SK-N-MC (cell line): ENCODE data around the gene MAD2L1BP.
"Not testable (repeated sequence)": the region's sequence is repeated elsewhere in the genome, so short reads cannot be mapped to it uniquely, and the experiment has no call there.

Source experiments
- DNase-seq: peaks from one replicate; pipeline ENCODE4 v3.0.0-alpha.2; 2011; ENCODE audit warnings: low read depth, low spot score
- H3K27ac ChIP-seq: fragments of 200-600 bp; sonication (generic); 2 replicates; pipeline ENCODE4 v1.5.1; 2016; ENCODE audit warnings: mixed run types
- H3K36me3 ChIP-seq: fragments of 200-600 bp; sonication (generic); 2 replicates; pipeline ENCODE4 v1.6.1; 2017; ENCODE audit warnings: antibody characterized with exemption, low read length, mixed read lengths; ENCODE audit not compliant: insufficient read depth
- H3K4me3 ChIP-seq: fragments of 200-600 bp; sonication (generic); 2 replicates; pipeline ENCODE4 v1.5.1; 2016
- H3K9ac ChIP-seq: fragments of 200-600 bp; sonication (generic); 2 replicates; pipeline ENCODE4 v1.8.0; 2017; ENCODE audit warnings: mixed run types, mixed read lengths; ENCODE audit not compliant: insufficient read length
- H3K9me3 ChIP-seq: fragments of 200-600 bp; sonication (generic); 2 replicates; pipeline ENCODE4 v1.6.1; 2017; ENCODE audit warnings: low read depth, mild to moderate bottlenecking, antibody characterized with exemption, low read length, moderate library complexity, mixed read lengths
- EZH2 ChIP-seq: fragments of 200-600 bp; sonication (generic); IDR thresholded peaks from one replicate; pipeline ENCODE4 v1.6.1; 2017; ENCODE audit warnings: antibody characterized with exemption
- FOXP2 ChIP-seq: optimal IDR thresholded peaks from 2 replicates; pipeline ENCODE3; 2011; ENCODE audit warnings: mild to moderate bottlenecking, moderate library complexity; ENCODE audit not compliant: insufficient read depth; ENCODE audit errors: extremely low read length, control extremely low read depth
- POLR2AphosphoS5 ChIP-seq: IDR thresholded peaks from 2 replicates; pipeline ENCODE4 v1.6.1; 2012; ENCODE audit warnings: mild to moderate bottlenecking, low read depth, low read length, borderline replicate concordance

MAD2L1BP gene

GRCh38 chr6:43629505-43630300 lies 5.9 kb upstream of the MAD2L1BP start:
- Histone ChIP-seq H3K27ac (peak overlapping the region; percentile 95), H3K9ac (peak overlapping the region; percentile 90), H3K36me3 (peaks cover 16% of the 10 kb centered on the region), H3K4me3 (peak overlapping the region; percentile 82), H3K9me3 (no peaks in the 10 kb centered on the region)
- TF ChIP-seq POLR2AphosphoS5 (peak; percentile 97), EZH2 (no peak), FOXP2 (peak; percentile 32)
- peak; percentile 95 for DNase-seq

DNA sequence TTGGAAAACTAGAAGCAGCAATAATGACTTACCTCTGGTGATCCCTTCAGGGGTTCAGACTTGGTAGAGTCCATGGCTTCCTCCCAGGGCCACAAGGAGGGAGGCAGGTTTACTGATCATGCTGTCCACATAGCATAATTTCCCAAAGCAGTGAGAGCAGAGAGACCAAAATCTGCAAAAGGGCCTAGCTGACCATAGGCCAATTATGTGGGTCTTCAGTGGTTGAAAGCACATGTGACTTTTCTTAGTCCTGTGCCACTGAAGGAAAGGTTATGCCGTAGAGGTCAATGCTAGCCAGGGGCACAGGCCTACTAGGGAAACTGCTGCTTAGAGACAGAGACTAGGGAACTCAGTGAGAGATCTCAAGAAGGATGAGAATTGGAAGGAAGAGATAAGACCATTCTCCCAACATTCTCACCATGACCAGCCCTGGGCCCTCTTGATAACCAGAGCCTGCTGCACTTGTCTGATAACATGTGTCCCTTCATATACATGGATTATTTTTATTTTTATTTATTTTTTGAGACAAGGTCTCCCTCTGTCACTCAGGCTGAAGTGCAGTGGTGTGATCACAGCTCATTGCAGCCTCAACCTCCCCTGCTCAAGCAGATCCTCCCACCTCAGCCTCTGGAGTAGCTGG lies 4.5 kb upstream of the MAD2L1BP start:
- TF ChIP-seq POLR2AphosphoS5 (no peak), EZH2 (no peak), FOXP2 (no peak)
- no peak overlapping the region for H3K9ac ChIP-seq
- H3K27ac ChIP-seq, result peak overlapping the region; percentile 80
- no peak overlapping the region for H3K4me3 ChIP-seq
- peaks cover 2% of the 10 kb centered on the region; the same call in 1 of the 2 replicates for H3K36me3 ChIP-seq
- no peak for DNase-seq
- H3K9me3 ChIP-seq, result no peaks in the 10 kb centered on the region

DNA sequence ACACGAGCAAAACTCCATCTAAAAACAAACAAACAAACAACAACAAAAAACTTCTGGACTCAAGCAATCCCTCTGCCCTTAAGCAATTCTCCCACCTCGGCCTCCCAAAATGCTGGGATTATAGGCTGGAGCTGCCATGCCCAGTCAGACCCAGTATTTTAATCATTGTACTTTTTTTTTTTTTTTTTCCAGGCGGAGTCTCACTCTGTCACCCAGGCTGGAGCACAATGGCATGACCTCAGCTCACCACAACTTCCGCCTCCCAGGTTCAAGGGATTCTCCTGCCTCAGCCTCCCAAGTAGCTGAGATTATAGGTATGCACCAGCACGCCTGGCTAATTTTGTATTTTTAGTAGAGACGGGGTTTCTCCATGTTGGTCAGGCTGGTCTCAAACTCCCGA lies 2.6 kb upstream of the MAD2L1BP start:
- peaks cover 10% of the 10 kb centered on the region; the same call in 1 of the 2 replicates for H3K36me3 ChIP-seq
- H3K9ac ChIP-seq, H3K9me3 ChIP-seq, DNase-seq, H3K27ac ChIP-seq, H3K4me3 ChIP-seq: not testable (repeated sequence)

- no peak for DNase-seq
- no peak overlapping the region for H3K4me3 ChIP-seq
- H3K9ac ChIP-seq, result peak overlapping the region; percentile 92
Observed at GRCh38 chr6:43634702-43635303, 837 bp upstream of the MAD2L1BP start.

DNA sequence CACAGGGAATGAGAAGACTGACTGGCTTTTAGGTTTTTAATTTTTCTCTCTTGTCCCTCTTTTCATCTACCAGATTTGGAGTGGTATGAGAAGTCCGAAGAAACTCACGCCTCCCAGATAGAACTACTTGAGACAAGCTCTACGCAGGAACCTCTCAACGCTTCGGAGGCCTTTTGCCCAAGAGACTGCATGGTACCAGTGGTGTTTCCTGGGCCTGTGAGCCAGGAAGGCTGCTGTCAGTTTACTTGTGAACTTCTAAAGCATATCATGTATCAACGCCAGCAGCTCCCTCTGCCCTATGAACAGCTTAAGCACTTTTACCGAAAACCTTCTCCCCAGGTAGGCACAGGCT lies 644 bp downstream of the MAD2L1BP start:
- Histone ChIP-seq H3K36me3 (peaks cover 40% of the 10 kb centered on the region), H3K9me3 (no peaks in the 10 kb centered on the region), H3K4me3 (peak overlapping the region; percentile 88), H3K27ac (peak overlapping the region; percentile 67; the same call in 1 of the 2 replicates), H3K9ac (peak overlapping the region; percentile 92)
- DNase-seq, result no peak
- no peak for TF ChIP-seq EZH2
- no peak for TF ChIP-seq POLR2AphosphoS5
- TF ChIP-seq FOXP2, result no peak

More at GRCh38 chr6:43634702-43635303, 837 bp upstream of the MAD2L1BP start:
- H3K9me3 ChIP-seq, result no peaks in the 10 kb centered on the region
- peaks cover 27% of the 10 kb centered on the region for H3K36me3 ChIP-seq
- H3K27ac ChIP-seq, result peak overlapping the region; percentile 81
- TF ChIP-seq EZH2, result no peak
- no peak for TF ChIP-seq POLR2AphosphoS5
- no peak for TF ChIP-seq FOXP2

DNA sequence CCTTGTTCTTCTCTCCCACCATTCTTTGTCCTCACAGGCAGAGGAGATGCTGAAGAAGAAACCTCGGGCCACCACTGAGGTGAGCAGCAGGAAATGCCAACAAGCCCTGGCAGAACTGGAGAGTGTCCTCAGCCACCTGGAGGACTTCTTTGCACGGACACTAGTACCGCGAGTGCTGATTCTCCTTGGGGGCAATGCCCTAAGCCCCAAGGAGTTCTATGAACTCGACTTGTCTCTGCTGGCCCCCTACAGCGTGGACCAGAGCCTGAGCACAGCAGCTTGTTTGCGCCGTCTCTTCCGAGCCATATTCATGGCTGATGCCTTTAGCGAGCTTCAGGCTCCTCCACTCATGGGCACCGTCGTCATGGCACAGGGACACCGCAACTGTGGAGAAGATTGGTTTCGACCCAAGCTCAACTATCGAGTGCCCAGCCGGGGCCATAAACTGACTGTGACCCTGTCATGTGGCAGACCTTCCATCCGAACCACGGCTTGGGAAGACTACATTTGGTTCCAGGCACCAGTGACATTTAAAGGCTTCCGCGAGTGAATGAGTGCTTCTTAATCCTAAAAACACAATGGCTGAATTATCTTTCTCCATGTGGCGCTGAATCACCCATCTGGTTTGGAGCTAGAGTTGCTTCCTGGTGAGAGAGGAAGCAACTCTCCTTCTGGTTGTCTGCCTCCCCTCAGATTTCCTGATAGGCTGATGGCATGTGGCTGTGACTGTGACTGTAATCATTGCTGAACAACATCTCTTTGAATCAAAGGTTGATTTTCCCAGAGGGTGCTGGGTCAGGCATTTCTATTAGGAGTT lies 4.6 kb downstream of the MAD2L1BP start:
- peaks cover 51% of the 10 kb centered on the region for H3K36me3 ChIP-seq
- H3K4me3 ChIP-seq, result no peak overlapping the region
- peak overlapping the region; percentile 42 for H3K9ac ChIP-seq
- no peaks in the 10 kb centered on the region for H3K9me3 ChIP-seq
- H3K27ac ChIP-seq, result no peak overlapping the region; the same call in 1 of the 2 replicates
- TF ChIP-seq FOXP2, result no peak
- no peak for TF ChIP-seq EZH2
- no peak for DNase-seq

GRCh38 chr6:43644940-43645612 lies 9.4 kb downstream of the MAD2L1BP start, which contains the start of gene RSPH9:
Gene RSPH9 (plus strand): TSS chr6:43645036. CDS start chr6:43645099, 63 bp downstream.
- Histone ChIP-seq H3K4me3 (no peak within 1 kb of the TSS), H3K9me3 (no peaks in the 10 kb centered on the region), H3K36me3 (peaks cover 22% of the 10 kb centered on the region), H3K9ac (no peak within 1 kb of the TSS), H3K27ac (0 out of 2 replicates have a peak within 1 kb of the TSS, but pooled peaks have one; percentile 11)
- TF ChIP-seq EZH2 (no peak), POLR2AphosphoS5 (no peak), FOXP2 (no peak)
- no peak for DNase-seq

GRCh38 chr6:43645613-43645964 lies 9.9 kb downstream of the MAD2L1BP start:
- TF ChIP-seq FOXP2 (no peak), POLR2AphosphoS5 (no peak), EZH2 (no peak)
- no peaks in the 10 kb centered on the region for H3K9me3 ChIP-seq
- H3K4me3 ChIP-seq, result no peak overlapping the region
- H3K9ac ChIP-seq, result no peak overlapping the region
- no peak for DNase-seq
- peaks cover 17% of the 10 kb centered on the region for H3K36me3 ChIP-seq
- H3K27ac ChIP-seq, result no peak overlapping the region
